ENCODE results near the gene ADPRH.

DNA sequence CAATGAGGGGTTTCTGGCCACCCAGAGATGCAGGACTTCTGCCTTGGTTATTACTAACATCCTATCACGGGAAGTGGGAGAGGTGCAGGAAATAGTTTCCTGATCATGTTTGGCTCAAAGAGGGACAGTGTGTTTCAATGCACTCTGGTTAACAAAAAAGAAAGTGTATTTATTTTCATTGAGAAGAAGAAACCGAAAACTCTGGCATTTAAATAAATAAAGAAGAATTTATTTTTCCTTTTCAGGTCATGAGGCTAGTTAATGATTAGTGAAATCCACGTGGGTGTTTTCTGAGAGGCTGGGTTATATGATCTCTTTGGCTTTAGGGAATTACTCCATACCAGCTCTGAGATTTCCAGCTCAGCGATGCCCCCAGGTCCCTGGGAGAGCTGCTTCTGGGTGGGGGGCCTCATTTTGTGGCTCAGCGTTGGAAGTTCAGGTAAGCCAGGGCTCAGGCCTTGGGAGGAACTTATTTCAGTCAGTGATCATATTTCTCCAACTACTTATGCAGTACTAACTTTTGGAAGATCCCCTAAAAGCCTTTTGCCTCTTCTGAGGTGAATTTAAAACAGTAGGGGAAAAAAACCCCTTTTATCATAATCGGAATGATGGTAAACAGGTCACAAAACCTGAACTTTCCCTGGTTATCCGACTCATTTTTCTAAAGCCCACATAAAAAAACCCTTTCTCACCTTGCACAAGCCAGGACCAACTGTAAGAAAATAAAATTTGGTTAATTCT lies 18.4 kb downstream of the ADPRH start, which contains the start of gene PLA1A:
- TF ChIP-seq, protein P1, sequence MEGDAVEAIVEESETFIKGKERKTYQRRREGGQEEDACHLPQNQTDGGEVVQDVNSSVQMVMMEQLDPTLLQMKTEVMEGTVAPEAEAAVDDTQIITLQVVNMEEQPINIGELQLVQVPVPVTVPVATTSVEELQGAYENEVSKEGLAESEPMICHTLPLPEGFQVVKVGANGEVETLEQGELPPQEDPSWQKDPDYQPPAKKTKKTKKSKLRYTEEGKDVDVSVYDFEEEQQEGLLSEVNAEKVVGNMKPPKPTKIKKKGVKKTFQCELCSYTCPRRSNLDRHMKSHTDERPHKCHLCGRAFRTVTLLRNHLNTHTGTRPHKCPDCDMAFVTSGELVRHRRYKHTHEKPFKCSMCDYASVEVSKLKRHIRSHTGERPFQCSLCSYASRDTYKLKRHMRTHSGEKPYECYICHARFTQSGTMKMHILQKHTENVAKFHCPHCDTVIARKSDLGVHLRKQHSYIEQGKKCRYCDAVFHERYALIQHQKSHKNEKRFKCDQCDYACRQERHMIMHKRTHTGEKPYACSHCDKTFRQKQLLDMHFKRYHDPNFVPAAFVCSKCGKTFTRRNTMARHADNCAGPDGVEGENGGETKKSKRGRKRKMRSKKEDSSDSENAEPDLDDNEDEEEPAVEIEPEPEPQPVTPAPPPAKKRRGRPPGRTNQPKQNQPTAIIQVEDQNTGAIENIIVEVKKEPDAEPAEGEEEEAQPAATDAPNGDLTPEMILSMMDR (IDR thresholded peaks at IDR 0.05) = no peak
- TF ChIP-seq POLR2A (IDR thresholded peaks at IDR 0.05) = no peak

Data from thyroid gland (tissue), 4 donors.